Fibroblast of villous mesenchyme (primary cell): ENCODE data around the gene CARD16. TPM values are rescaled to one million over a fixed set of nuclear protein-coding genes. Genes with fewer than 3 reads are reported as not detected.
"Not testable (repeated sequence)": the region's sequence is repeated elsewhere in the genome, so short reads cannot be mapped to it uniquely, and the experiment has no call there.

ENCODE experiments used
- DNase-seq: peaks from one replicate; pipeline ENCODE4 v3.0.0-alpha.2; 2010; ENCODE audit warnings: low read depth
- H3K4me3 ChIP-seq: 2 replicates; pipeline ENCODE4 v1.5.1; 2011; ENCODE audit warnings: low read depth, mild to moderate bottlenecking, low read length
- CTCF ChIP-seq: IDR thresholded peaks from 2 replicates; pipeline ENCODE4 v1.5.1; 2012; ENCODE audit warnings: low read depth, mild to moderate bottlenecking, low read length; ENCODE audit not compliant: insufficient read depth
- total RNA-seq: library from RNA; depleted of rRNA; stranded (reverse); fragments of >200 nt; gene quantifications from 2 replicates; pipeline ENCODE4 v1.2.3, GENCODE V29; 2012

CARD16 gene
- total RNA-seq = 30.7 and 37.0 TPM in 2 replicates

- DNase-seq = peak; percentile 92
- peak within 1 kb of the TSS; percentile 61 for H3K4me3 ChIP-seq
Observed at GRCh38 chr11:105044557-105045524, at the start of gene CARD16. TSS of gene CARD16 (minus strand) at chr11:105045335. CDS start at chr11:105045297, 38 bp downstream.

- peak; percentile 59 for DNase-seq
- TF ChIP-seq CTCF = no peak
- H3K4me3 ChIP-seq = no peak overlapping the region
Observed at GRCh38 chr11:105092256-105093239, 47.4 kb upstream of the CARD16 start.

GRCh38 chr11:105081412-105082150, 36.4 kb upstream of the CARD16 start:
- DNase-seq = no peak
- H3K4me3 ChIP-seq = no peak overlapping the region
- no peak for TF ChIP-seq CTCF

GRCh38 chr11:105080171-105080906, 35.2 kb upstream of the CARD16 start:
- DNase-seq = peak; percentile 48
- not testable (repeated sequence) for H3K4me3 ChIP-seq

- TF ChIP-seq CTCF = no peak
- no peak overlapping the region for H3K4me3 ChIP-seq
- no peak for DNase-seq
Observed at GRCh38 chr11:105078283-105078682, 33.1 kb upstream of the CARD16 start.

GRCh38 chr11:105077141-105077790, 32.1 kb upstream of the CARD16 start:
- H3K4me3 ChIP-seq, DNase-seq: not testable (repeated sequence)

GRCh38 chr11:105074166-105074530, 29.0 kb upstream of the CARD16 start:
- H3K4me3 ChIP-seq = no peak overlapping the region

More at GRCh38 chr11:105074166-105074530, 29.0 kb upstream of the CARD16 start:
- no peak for TF ChIP-seq CTCF
- DNase-seq = no peak
